GM13977 (cell line): Measurements from ENCODE around the gene LEMD1.

Experiments
- DNase-seq: peaks from one replicate; pipeline ENCODE4 v3.0.0; 2012; ENCODE audit warnings: low spot score
- in situ Hi-C: fragments of 300-500 bp; cut with MboI; formaldehyde crosslinking; loops from one replicate; pipeline ENCODE4 v1.12.0; 2022; ENCODE audit warnings: low sequenced_read_pairs, low pct_unique_long_range_greater_than_20kb, mixed read lengths, inconsistent platforms; ENCODE audit not compliant: unreplicated experiment
- TF ChIP-seq, protein P1 (sequence below): IDR thresholded peaks from 2 replicates; pipeline ENCODE4 v1.5.1; 2012; ENCODE audit warnings: mild to moderate bottlenecking, control low read depth; ENCODE audit not compliant: insufficient read depth; ENCODE audit errors: extremely low read depth, missing control alignments

LEMD1 gene, protein sequence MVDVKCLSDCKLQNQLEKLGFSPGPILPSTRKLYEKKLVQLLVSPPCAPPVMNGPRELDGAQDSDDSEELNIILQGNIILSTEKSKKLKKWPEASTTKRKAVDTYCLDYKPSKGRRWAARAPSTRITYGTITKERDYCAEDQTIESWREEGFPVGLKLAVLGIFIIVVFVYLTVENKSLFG

DNA sequence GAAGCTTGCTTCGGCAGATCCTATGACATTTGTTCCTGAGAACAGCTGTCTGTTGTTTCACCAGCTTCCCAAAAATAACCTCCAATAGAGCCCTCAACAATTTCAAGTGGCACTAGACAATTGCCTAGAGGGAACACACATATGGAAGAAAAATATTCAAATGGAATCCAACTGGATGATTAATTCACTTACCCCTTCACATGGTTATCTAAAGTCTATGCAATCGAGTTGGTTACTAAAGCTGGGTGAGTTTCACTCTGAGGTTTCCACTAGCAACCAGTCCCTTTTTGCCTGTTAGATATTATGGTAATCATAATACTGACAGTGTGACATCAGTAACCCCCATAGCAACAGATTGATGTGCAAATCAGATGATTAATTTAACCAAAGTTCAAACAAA lies at the start of gene LEMD1:
TSS of gene LEMD1 (minus strand) at position 259 of the 400 bp plus-strand sequence. CDS start 1,520 bp downstream, outside the sequence.
- in situ Hi-C loops = no loop called here
- no peak for DNase-seq
- TF ChIP-seq, protein P1, sequence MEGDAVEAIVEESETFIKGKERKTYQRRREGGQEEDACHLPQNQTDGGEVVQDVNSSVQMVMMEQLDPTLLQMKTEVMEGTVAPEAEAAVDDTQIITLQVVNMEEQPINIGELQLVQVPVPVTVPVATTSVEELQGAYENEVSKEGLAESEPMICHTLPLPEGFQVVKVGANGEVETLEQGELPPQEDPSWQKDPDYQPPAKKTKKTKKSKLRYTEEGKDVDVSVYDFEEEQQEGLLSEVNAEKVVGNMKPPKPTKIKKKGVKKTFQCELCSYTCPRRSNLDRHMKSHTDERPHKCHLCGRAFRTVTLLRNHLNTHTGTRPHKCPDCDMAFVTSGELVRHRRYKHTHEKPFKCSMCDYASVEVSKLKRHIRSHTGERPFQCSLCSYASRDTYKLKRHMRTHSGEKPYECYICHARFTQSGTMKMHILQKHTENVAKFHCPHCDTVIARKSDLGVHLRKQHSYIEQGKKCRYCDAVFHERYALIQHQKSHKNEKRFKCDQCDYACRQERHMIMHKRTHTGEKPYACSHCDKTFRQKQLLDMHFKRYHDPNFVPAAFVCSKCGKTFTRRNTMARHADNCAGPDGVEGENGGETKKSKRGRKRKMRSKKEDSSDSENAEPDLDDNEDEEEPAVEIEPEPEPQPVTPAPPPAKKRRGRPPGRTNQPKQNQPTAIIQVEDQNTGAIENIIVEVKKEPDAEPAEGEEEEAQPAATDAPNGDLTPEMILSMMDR = no peak

DNA sequence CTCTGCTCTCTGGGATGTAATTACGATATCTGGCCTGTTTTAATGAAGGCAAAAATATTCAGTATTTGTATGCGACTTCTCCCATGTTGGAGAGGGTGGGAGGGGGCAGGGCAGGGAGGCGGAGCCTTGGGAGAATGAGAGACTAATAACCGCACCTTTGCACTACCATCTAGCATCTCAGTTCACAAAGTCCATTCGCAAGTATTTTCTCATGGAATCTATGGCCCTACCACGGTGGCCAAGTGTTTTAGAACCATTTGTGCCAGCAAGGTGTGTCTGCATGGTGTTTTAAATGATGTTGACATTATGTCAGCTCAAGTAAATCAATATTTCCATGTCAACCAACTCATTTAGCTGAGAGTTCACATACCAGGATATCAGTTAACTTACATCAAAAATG lies 48.3 kb upstream of the LEMD1 start:
- no peak for DNase-seq
- TF ChIP-seq, protein P1 = no peak
- in situ Hi-C loops = no loop called here

DNA sequence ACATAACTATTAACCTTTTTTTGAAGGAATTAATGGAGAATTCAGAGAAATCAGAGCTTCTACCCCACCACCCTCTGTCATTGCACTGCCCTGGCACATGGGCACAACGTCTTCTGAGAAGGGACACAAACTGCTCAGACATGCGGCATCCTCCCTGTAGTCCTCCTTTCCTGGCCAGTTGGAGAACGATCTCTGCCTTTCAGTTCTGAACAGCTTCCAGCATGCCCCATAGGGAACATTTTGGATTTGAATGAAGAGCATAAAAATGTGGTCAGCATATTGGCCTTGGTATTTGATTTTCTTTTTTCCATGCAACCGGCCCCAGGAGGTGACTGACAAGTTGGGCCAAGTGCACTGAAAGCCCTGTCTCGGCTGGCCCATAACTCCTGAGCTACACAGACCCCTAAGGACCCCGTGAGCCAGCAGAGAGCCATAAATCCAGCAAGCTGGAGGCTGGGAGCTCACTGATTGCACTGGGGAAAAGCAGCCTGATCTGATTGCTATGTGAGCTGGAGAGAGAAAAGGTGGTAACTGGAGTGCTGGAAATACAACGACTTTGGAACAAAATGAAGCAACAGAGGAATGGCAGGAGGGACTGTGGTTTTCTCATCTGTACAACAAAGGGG lies 44.9 kb upstream of the LEMD1 start:
- TF ChIP-seq, protein P1 = no peak
- DNase-seq = no peak
- in situ Hi-C loops = no loop called here

DNA sequence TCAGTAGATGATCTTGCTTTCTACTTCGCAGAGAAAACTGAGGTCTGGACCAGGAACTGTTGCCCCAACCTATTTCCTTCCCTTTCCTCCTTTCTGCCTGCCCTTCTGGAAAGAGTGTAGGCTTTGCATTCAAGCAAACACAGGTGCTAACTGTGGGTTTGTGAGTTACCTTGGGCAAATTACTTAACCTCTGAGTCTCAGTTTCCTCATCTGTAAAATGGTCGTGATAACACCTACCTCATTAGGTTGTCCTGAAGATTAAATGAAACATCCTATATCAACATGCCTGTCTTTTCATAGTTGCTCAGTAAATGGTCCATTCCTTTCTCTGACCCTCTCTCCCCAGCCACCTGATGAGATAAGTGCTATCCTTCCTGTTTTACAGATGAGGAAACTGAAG lies 43.5 kb upstream of the LEMD1 start:
- TF ChIP-seq, protein P1 = no peak
- DNase-seq = no peak
- in situ Hi-C loops = no loop called here

DNA sequence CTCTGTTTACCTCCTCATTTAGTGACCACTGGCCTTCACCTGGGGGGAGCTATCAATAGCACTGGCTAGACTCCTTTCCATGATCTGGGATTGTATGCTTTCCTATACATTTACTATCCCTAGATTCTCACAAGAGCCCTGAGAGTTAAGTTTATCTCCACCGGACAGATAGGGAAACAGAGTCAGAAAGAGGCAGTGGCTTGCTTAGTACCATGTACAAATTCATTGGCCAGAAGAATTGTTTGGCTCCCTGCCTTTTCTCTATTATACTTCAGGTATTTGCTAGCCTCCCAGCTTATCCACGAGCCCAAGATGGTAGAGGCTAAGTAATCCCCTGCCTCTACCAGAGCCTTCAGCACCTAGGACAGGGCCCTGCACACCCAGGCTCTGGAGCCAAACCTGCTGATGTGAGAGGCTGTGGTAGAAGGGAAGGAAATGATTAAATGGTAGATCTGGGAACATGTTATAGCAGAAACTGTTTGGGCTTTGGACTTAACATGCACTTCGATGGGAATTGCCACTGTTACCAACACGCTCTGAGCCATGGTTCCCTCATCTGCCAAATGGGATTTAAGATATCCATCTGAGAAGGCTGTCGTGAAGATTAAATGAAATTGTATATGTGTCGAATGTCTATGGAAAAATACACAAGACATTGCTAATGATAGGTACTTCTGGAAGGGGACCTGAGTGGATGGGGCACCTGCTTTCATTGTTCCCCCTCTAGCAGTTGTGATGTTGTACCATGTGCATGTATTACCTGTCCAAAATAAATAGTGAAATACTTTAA lies 37.1 kb upstream of the LEMD1 start:
- in situ Hi-C loops = no loop called here
- no peak for DNase-seq

More for the DNA sequence above, 37.1 kb upstream of the LEMD1 start:
- TF ChIP-seq, protein P1 = no peak
